T follicular helper cell (primary cell): ENCODE measurements around the gene FBLN2.
"Not testable (repeated sequence)": the region's sequence is repeated elsewhere in the genome, so short reads cannot be mapped to it uniquely, and the experiment has no call there.

ENCODE experiments used
- DNase-seq: peaks from one replicate; pipeline ENCODE4 v3.0.0-alpha.2; 2020; ENCODE audit warnings: low read depth

FBLN2 gene

DNA sequence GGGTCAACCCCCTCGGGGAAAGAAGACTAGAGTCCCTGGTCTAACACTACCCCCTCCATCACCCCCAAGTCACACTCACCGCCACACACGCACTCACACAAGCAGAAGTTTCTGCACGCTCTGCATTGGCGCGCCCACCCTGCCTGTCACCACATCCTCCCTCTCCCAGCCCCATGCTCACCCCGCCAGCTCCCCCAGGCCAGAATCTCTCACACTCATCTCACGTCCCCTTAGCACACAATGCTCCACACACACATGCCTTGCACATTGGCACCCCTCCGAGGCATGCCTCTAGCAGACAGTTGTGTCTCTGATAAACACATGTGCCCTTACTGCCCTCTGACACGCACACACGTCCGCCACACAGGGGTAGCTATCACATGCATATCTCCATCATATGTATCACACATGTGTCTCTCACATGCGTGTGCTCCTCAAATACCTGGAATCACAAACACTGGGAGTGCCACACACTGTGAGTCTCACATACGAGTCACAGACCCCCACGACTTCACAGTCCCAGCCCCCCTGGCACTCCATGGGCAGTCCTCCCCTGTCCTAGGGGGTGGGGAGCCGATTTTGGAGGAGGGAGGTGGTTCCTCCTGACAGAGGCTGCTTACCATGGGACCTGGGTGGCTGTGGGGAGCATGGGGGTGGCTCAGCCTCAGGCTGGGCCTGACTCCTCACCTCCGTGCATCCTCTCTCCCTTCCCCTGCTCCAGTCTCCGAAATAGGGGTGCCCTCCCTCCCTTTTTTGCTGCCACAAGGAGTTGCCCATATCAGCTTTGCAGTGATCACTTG lies 898 bp downstream of the FBLN2 start:
- no peak for DNase-seq

DNA sequence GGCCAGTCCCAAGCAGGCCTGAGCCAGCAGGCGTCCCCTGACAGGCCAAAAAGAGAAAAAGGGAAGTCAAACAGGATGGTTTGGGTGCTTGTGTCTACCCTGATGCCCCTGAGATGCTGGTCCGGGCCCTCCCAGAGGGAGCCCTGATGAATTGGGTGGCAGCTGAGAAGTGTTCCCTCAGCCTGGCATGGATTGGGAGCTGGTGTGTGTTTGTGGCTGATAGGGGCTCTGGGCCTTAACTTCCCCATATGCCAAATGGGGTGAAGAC lies 1.4 kb downstream of the FBLN2 start:
- no peak for DNase-seq

DNA sequence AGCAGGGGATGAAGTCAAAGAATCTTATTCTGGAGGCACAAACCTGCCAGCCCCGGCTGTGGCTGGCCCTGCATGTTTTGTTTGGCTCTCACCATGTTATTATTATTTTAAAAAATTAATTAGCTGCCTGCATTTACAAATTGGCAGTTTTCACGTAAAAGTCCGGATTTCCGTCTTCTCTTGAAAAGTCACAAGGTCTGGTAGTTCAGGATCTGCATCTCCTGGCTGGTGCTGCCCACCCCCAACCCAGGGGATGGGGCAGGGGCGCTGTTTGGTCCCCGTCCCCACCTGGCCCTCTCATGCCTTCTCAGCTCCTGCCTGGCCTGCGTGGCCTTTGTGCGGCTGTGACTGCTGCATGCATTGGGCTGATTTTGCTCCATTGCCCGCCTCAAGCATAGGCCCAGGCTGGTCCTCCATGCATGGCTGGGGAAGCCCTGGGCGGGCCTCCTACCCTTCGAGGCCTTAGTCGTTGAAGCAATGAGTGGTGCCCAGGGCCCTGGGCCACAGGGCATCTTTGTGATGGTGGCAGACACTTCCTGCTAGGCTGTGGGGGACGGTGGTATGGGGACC lies 2.0 kb downstream of the FBLN2 start:
- no peak for DNase-seq

DNA sequence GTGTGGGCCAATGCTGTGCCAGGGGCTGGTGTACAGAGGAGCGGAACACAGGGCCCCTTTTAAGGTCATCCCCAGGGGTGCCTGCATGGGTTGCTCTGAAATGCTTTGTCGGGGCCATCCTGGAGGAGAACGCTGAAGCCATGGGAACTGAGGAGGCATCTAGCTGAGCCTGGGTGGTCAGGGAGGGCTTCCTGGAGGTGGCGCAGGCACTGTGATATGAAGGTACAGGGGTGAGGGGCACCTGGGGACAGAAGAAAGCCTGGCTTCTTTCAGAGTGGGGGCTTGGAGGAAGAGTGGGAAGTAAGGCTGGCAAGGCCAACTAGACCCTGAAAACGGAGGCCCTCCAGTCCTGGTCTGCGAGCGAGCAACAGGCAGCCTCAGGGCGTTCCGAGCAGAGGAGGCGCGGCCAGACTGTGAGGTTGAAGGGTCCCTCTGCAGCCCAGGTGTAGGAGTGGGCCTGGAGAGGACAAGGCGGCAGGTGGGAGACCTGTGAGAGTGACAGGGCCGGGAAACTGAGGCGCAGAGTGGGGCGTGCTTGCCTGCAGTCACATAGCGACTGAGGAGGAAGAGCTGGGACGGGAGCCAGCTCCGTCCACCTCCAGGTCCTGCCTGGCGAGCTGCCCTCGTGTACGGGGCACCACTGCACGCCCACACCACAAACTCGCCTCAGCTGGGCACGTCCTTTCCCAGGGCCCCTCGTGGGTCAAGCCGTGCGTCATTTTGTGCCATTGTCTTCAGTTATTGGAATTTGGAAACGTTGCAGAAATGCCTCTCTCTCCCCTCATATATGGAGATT lies 4.1 kb downstream of the FBLN2 start:
- no peak for DNase-seq

DNA sequence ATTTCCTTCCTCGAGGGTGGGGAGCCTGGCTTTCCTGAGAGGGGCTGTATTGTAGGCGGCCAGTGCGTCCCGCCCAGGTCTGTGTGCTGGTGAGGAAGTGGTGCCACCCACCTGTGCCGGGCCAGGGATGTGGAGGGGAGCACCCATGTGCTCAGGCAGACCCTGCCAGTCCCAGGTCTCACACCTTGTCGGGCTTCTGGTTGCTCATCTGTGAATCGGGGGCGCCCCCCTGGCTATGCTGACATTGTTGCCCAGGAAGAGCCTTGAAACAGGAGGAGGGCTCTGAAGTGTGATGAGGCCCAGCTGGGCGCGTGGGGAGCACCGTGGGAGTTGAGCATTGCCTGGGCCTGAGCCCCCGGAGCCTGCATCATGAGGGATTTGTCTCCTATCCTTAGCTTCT lies 4.8 kb downstream of the FBLN2 start:
- no peak for DNase-seq

DNA sequence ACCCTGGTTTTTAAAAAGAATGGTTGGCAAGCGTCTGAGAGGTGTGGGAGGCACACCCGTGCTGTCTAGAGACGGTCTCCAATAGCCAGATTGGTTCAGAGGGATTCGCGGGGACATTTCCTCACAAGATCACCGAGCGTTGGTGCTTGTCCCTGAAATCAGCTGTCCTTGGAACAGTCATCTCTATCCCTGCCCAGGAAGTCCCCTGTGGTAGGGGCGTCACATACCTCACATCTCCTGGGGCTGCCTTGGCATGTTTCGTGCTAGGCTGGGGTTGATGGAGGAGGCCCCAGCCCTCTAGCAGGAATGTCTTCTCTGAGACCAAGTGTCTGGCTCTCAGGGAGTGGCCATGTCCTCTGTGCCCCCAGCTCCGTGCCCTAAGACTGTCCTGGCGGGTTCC lies 6.8 kb downstream of the FBLN2 start:
- no peak for DNase-seq

DNA sequence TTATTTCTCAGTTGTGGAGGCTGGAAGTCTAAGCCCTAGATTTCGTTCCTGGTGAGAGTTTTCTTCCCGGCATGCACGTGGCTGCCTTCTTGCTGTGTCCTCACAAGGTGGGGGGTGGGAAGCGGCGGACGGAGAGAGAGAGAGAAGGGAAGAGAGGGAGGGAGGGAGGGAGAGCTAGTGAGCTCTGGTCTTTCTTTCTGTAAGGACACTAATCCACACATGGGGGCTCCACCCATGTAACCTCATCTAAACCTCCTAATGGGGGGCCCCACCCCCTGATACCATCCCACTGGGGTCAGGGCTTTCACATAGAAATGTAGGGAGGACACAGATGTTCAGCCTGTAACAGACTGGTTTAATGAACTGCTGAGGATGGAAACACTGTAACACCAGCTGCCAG lies 7.3 kb downstream of the FBLN2 start:
- DNase-seq, result no peak

DNA sequence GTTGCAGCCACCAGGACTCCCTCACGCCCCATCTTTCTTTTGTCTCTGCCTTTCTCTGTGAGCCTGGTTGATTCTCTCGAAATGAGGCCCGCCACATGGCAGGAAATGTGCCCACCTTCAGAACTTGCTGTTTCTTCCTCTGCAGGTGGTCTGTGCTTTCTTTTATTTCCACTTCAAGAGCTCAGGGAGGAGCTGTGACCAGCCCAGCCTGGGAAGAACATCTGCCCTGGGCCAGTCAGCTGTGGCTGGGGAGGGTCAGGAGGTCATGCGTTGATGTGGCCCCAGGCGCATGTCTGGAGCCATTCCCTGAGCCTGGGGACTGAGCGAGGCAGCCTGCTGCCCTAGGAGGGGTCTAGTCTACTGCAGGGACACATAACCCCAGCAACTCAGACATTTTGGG lies 8.0 kb downstream of the FBLN2 start:
- DNase-seq, result no peak

DNA sequence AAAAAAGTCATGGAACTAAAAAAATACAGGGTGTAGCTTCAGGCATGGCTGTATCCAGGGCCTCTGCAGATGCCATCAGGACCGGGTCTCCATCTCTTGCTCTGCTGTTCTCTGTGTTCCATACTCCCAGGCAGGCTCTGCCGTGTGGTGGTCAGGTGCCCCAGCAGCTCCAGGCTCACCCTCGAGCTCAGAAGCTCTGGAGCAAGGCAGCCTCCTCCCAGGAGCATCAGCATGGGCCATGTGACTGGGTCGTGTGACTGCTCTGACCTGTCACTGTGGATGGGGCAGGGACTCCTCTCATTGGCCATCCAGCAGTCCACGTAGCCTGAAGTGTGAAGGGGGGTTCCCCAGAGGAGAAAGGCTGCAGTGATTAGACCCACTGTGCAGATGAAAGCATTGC lies 8.5 kb downstream of the FBLN2 start:
- no peak for DNase-seq

DNA sequence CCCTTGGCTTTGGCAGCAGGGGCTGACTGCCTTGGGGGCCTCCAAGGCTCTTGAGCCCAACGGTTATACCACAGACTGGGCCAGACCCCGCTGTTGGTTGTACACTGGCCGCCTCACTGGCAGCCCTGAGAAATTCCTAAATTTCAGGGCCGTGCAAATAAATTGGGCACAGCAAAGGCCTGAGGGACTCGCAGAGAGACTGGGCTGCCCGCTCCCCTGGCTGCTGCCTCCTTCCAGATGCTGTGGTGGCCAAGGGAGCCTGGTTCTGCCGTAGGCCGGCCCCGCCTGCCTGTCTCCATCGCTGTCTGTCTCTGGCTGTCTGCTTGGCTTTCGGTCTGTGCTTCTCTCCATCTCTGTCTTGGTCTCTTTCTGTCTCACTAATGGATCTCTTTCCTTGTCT lies 9.0 kb downstream of the FBLN2 start:
- no peak for DNase-seq

DNA sequence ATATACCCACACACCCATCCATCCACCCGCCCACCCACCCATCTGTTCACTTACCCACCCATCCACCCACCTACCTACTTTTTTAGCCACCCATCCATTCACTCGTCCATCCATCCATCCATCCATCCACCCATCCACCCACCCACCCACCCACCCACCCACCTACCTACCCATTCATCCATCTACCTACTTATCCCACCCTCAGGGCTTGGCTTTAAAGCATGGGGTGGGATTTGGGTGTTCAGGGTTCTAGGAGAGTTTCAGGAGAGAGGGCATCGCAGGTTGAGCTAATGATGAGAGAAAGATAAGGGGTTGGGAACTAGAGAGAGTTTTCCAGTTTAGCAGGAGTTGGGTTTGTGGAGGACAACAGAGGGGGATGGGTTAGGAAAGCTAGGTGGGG lies 9.7 kb downstream of the FBLN2 start:
- no peak for DNase-seq

DNA sequence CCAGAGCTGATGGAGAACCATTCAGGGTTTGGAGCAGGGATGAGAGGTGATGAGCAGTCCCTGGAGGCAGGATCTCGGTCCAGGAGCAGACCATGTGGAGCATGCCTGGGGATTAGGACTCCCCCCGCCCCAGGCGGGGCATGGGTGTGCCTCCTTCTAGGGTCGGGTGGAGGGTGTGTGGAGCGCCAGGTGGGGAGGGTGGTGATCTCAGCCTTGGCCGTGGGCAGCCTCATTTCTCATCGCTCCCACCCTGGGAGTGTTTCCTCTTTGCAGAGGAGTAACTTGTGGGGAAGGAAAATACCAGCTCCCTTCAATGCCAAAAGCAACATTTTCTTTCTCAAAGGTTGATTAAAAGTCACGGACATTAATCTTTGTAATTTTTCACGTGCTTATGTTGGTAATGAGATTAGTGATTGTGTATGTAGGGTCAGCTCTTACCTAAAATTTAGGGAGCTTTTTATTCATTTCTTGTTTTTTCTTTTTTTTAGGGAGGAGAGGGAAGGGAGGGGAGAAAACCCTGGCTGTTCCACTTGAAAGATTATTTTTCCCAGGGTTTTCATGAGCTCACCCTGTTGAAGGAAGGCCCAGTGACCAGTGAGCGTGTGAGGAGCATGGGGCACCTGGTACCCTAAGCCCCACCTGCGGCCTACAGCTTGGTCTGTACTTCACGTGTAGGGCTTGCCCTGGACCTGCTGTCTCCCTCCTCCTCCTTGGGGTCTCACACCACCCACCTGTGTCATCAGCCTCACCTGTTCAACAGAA lies 11.0 kb downstream of the FBLN2 start:
- DNase-seq, result no peak

DNA sequence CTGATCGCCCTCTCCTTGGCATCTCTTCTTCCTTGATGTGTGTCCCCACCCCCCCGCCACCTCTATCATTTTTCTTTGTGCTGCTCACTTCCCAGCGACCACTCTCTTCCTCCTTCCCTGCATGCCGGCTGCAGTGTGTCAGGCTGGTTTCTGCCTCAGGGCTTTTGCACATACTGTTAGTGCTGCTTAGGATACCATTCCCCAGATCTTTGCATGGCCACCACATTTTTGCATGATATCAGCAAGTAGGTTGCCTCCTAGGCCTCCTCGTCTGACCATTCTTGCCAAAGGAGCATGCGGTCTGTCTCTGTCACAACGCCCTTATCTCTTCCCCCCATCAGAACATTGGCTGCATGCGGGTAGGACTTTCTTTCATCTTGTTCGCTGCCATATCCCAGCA lies 12.5 kb downstream of the FBLN2 start:
- no peak for DNase-seq

DNA sequence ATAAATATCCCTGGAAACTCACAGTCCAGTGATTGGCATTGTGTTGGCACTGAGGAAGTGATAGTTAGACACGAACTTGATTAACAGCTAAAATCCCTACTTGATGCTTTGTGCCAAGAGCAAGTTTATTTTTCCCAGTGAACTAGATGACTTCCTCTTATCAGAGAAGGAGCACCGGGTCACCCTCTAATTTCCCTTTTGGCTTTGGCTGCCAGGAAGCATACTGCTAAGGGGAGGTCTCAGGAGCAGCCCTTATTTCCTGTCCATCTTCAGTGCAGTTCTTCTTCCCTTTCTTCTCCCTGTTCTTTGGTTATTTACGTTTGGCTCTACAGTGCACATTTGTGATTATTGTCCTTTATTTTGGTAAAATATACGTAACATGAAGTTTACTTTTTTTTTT lies 13.0 kb downstream of the FBLN2 start:
- no peak for DNase-seq

DNA sequence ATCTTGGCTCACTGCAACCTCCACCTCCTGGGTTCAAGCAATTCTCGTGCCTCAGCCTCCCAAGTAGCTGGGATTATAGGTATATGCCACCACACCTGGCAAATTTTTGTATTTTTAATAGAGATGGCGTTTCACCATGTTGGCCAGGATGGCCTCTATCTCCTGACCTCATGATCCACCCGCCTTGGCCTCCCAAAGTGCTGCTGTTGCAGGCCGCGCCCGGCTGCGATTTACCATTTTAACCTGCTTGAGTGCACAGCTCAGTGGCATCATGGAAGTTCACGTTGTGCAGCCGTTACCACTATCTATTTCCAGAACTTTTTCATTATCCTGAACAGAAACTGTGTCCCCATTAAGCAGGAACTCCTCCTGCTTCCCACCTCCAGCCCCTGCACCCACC lies 13.5 kb downstream of the FBLN2 start:
- DNase-seq, result not testable (repeated sequence)

DNA sequence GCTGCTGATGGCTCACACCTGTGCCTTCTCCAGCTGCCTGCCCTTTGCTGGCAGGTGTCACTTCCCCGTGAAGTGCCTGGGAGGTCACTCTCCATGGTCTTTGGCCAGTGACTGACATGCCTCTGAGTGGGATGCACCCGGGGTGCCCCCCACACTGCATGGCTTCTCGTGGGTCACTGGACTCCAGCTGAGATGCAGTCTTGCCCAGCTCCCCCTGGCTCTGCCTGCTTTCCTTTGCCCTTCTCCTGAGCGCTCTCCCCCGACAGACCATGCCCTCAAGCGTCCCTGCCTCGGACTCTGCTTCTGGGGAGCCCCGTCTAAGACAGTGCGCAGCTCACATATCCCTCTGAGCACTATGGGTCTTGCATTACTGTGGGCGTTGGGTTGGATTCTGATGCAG lies 14.4 kb downstream of the FBLN2 start:
- DNase-seq, result no peak

DNA sequence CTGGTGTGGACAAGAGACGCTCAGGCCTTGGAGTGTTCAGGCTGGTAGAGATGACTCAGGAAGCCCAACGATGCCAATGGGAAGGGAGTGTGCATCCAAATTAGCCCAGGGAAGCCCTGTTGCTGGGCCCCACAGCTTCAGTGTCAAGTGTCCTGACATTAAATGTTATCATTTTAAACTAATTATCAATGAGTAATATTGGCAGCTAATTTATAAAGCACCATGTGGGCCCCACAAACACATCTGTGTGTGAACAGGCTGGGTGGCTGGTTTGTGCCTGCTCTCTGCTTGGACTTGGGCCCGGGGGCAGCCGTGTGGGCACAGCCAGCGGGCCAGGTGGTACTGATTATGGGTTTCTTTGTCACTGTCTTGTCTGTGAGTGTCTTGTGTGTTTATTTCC lies 15.0 kb downstream of the FBLN2 start:
- DNase-seq, result no peak

DNA sequence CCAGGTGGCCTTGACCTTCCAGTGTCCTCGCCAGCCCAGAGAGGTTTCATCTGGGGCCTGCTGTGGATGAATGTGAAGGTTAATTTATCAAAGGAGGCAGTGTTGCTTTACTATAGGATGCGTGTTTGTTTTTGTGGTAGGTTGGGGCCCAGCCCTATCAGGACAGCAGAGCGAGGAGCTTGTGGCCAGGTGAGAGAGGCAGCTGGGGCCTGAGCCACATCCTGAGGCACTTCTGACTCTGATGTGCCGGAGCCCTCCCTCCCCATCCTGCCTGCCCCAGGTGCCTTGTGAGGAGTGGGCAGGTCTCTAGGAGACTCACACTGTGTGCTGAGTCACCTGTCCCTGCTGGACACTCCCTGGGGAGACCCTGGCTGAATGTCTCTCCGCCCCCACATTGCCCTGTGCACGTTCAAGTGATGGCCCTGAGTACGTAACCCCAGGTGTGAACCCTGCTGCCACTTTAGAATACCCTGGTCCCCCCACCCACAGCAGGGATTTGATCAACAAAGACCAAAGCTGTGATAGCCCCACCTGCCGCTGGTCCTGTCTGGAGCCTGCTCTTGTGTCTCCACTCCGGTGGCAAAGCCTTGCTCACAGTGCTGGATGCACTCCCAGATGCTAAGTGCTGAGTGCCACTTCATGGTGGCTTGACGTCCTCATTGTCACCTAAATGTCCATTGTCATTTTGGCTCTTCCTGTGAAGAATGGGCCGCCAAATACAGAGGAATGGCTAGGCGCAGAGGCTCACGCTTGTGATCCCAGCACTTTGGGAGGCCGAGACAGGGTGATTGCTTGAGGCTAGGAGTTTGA lies 16.0 kb downstream of the FBLN2 start:
- DNase-seq, result no peak

DNA sequence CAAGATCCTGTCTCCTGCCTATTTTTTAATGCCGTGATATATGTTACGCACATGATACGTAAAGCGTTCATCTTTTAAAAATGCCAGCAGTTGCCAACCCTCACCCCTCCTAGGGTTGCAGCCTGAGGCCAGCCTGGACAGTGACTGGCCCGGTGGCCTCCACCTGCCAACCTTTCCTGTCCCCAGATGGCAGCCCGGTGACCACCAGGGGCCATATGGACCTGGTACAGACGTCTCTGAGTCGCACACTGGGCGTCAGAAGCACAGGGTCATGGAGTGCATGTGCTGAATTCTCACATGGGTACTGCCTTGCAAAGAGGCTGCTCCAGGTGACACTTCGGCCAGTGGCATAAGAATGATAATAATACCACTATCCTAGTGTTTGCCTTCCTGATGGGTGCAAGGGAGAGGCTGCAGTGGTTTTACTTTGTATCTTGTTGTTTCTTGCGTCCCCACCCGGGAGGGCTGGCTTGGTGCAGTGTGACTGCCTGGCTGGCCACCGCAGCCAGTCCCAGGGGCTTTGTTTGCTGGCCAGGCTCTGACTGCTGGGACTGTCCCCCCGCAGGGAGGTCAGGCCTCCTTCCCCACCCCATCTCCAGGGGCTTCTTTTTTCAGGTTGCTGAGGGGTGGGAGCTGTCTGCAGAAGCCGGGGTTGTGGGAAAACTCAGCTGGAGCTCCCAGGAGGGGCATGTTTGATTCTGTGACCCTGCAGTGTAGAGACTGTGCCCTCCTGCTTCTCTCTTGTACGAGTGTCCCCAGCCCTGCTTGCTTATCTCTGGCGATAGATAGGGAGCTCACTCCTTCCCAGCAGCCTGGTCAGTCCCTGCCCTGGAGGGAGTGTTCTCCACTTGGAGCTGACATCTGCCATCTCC lies 16.9 kb downstream of the FBLN2 start:
- DNase-seq, result no peak

DNA sequence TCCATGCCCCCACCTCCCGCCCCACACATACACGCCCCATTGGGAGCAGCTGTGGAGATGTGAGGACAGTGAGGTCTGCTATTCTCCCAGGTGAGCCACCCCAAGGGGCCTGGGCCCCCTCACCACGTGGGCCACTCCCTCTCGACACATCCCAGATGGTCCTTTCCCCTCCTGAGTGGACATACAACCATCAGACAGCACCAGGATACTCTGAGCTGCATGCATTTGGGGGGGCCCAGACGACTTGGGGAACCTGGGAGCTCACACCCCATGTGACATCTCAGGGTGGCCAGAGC lies 17.5 kb downstream of the FBLN2 start:
- DNase-seq, result no peak

DNA sequence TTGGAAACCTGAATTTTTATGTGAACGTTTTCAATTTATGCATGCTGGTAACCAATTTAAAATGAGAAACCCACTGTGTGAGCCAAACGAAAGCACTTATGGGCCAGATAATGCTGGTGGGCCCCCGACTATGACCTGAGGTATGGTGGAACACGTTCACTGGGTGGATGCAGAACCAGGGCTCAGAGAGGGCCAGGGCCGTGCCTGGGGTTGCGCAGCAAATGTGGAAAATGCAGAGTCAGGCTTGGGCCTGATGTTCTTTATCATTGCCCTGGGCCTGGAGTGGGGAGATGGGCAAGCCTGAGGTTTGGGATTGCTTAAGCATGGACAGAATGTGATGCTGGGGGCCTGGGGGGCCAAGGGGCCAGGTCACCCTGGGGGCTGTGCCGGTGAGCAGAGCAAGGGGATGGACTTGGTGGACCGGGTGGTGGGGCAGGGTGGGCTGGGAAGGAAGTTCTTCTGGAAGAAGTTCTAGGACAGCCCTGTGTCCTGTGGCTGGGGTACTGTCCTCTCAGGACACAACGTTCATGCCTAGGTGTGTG lies 17.9 kb downstream of the FBLN2 start:
- no peak for DNase-seq
